Smooth muscle cell (in vitro differentiated cells): Measurements from ENCODE around the gene MED12. TPM values are rescaled to one million over a fixed set of nuclear protein-coding genes. Genes with fewer than 3 reads are reported as not detected.

Experiments used
- DNase-seq: peaks from one replicate; lab custom pipeline; 2025; ENCODE audit not compliant: unreplicated experiment; lab: John Stamatoyannopoulos, UW
- H2AFZ ChIP-seq: fragments of 200-600 bp; sonication (generic); 2 replicates; pipeline ENCODE4 v1.6.0; 2016; ENCODE audit warnings: antibody characterized with exemption, low read depth, mild to moderate bottlenecking
- H3F3A ChIP-seq: fragments of 200-600 bp; sonication (generic); 2 replicates; pipeline ENCODE4 v1.6.0; 2017; ENCODE audit warnings: antibody characterized with exemption, low read depth
- H3K27ac ChIP-seq: fragments of 200-600 bp; sonication (generic); 2 replicates; pipeline ENCODE4 v1.5.1; 2016; ENCODE audit warnings: low read depth, mild to moderate bottlenecking
- H3K27me3 ChIP-seq: fragments of 200-600 bp; sonication (generic); 2 replicates; pipeline ENCODE4 v1.6.1; 2016; ENCODE audit warnings: low read depth, mild to moderate bottlenecking
- H3K36me3 ChIP-seq: fragments of 200-600 bp; sonication (generic); 2 replicates; pipeline ENCODE4 v1.5.1; 2016; ENCODE audit warnings: low read depth
- H3K4me1 ChIP-seq: fragments of 200-600 bp; sonication (generic); 2 replicates; pipeline ENCODE4 v1.5.1; 2016; ENCODE audit warnings: low read depth
- H3K4me2 ChIP-seq: fragments of 200-600 bp; sonication (generic); 2 replicates; pipeline ENCODE4 v1.6.0; 2016; ENCODE audit warnings: mild to moderate bottlenecking
- H3K4me3 ChIP-seq: fragments of 200-600 bp; sonication (generic); 2 replicates; pipeline ENCODE4 v1.5.1; 2016; ENCODE audit warnings: mild to moderate bottlenecking
- H3K79me2 ChIP-seq: fragments of 200-600 bp; sonication (generic); 2 replicates; pipeline ENCODE4 v1.6.0; 2016; ENCODE audit warnings: low read depth, mild to moderate bottlenecking
- H3K9ac ChIP-seq: fragments of 200-600 bp; sonication (generic); 2 replicates; pipeline ENCODE4 v1.6.0; 2016; ENCODE audit warnings: low read depth
- H3K9me3 ChIP-seq: fragments of 200-600 bp; sonication (generic); replicated peaks from 2 replicates; pipeline ENCODE4 v1.5.1; 2016; ENCODE audit warnings: low read depth
- H4K20me1 ChIP-seq: fragments of 200-600 bp; sonication (generic); 2 replicates; pipeline ENCODE4 v1.6.0; 2016; ENCODE audit warnings: low read depth
- CTCF ChIP-seq: fragments of 200-600 bp; sonication (generic); IDR thresholded peaks from 2 replicates; pipeline ENCODE4 v1.5.1; 2017; ENCODE audit warnings: borderline replicate concordance, mild to moderate bottlenecking, antibody characterized with exemption; ENCODE audit not compliant: insufficient read depth, poor library complexity, severe bottlenecking
- WGBS: methylation state at CpG from one replicate; pipeline ENCODE4 v1.1.7; 2016; ENCODE audit warnings: low lambda C conversion rate; 5-methylcytosine and 5-hydroxymethylcytosine counted together
- polyA plus RNA-seq: library from polyadenylated mRNA; unstranded; fragments of >200 nt; fragmentation: Nextera tagmentation; extraction: Ambion mirVana; gene quantifications from 2 replicates; pipeline ENCODE4 v1.2.1, GENCODE V29; 2016
- total RNA-seq: library from RNA; depleted of rRNA; stranded (reverse); fragments of >200 nt; gene quantifications from 2 replicates; pipeline ENCODE4 v1.2.3, GENCODE V29; 2014

Gene MED12
- total and polyA plus RNA-seq, 2 experiments from 2014 or later = 11.8 to 25.4 TPM

GRCh38 chrX:71095033-71095432 is 23.4 kb upstream of the MED12 start:
- Histone ChIP-seq H3K9ac (no peak overlapping the region), H2AFZ (peak overlapping the region; percentile 95), H3K27me3 (no peaks in the 10 kb centered on the region), H3K79me2 (no peaks in the 10 kb centered on the region), H3K4me2 (peak overlapping the region; percentile 87), H3K4me1 (no peaks in the 10 kb centered on the region), H3K4me3 (peak overlapping the region; percentile 61), H3K36me3 (no peaks in the 10 kb centered on the region), H3K9me3 (no peaks in the 10 kb centered on the region), H4K20me1 (no peaks in the 10 kb centered on the region), H3K27ac (no peak overlapping the region), H3F3A (no peaks in the 10 kb centered on the region)
- WGBS = 35% methylated on average over 6 of the region's 6 CpGs
- DNase-seq = no peak
- TF ChIP-seq CTCF = no peak

GRCh38 chrX:71095555-71095980 is 22.8 kb upstream of the MED12 start, which contains the start of gene FOXO4:
TSS of gene FOXO4 (plus strand) at chrX:71095851. CDS start at chrX:71096529, 678 bp downstream.
- H3K9ac ChIP-seq = no peak within 1 kb of the TSS
- no peaks in the 10 kb centered on the region for H3K79me2 ChIP-seq
- H3K4me2 ChIP-seq = peak within 1 kb of the TSS; percentile 87
- peak; percentile 40 for DNase-seq
- H3K4me3 ChIP-seq = peak within 1 kb of the TSS; percentile 61
- no peaks in the 10 kb centered on the region for H3K9me3 ChIP-seq
- H3K4me1 ChIP-seq = no peaks in the 10 kb centered on the region
- no peaks in the 10 kb centered on the region for H3K27me3 ChIP-seq
- TF ChIP-seq CTCF = no peak
- H2AFZ ChIP-seq = peak within 1 kb of the TSS; percentile 95
- H3K27ac ChIP-seq = no peak within 1 kb of the TSS
- H3K36me3 ChIP-seq = no peaks in the 10 kb centered on the region
- 49% methylated on average over 29 of the region's 29 CpGs for WGBS
- no peaks in the 10 kb centered on the region for H4K20me1 ChIP-seq
- no peaks in the 10 kb centered on the region for H3F3A ChIP-seq

- no peak overlapping the region for H3K9ac ChIP-seq
- no peaks in the 10 kb centered on the region for H3F3A ChIP-seq
- no peak for DNase-seq
- TF ChIP-seq CTCF = no peak
- H3K79me2 ChIP-seq = no peaks in the 10 kb centered on the region
- no peaks in the 10 kb centered on the region for H3K36me3 ChIP-seq
- peak overlapping the region; percentile 61 for H3K4me3 ChIP-seq
- peak overlapping the region; percentile 87 for H3K4me2 ChIP-seq
- no peaks in the 10 kb centered on the region for H4K20me1 ChIP-seq
- peak overlapping the region; percentile 54 for H2AFZ ChIP-seq
- H3K4me1 ChIP-seq = no peaks in the 10 kb centered on the region
- H3K27ac ChIP-seq = no peak overlapping the region
- H3K27me3 ChIP-seq = no peaks in the 10 kb centered on the region
- WGBS = 36% methylated on average over 34 of the region's 46 CpGs
- H3K9me3 ChIP-seq = no peaks in the 10 kb centered on the region
Observed at GRCh38 chrX:71095981-71096759, 22.2 kb upstream of the MED12 start.

GRCh38 chrX:71096760-71097032 is 21.7 kb upstream of the MED12 start:
- Histone ChIP-seq H2AFZ (peak overlapping the region; percentile 54), H3K4me2 (peak overlapping the region; percentile 87), H3K79me2 (no peaks in the 10 kb centered on the region), H3K27ac (no peak overlapping the region), H3K9ac (no peak overlapping the region), H3K4me1 (no peaks in the 10 kb centered on the region), H3K9me3 (no peaks in the 10 kb centered on the region), H3F3A (no peaks in the 10 kb centered on the region), H3K27me3 (no peaks in the 10 kb centered on the region), H3K36me3 (no peaks in the 10 kb centered on the region), H4K20me1 (no peaks in the 10 kb centered on the region), H3K4me3 (peak overlapping the region; percentile 61)
- WGBS = 34% methylated on average over 8 of the region's 9 CpGs
- no peak for TF ChIP-seq CTCF
- DNase-seq = no peak
